ENCODE measurements around the gene CDPF1. TPM values are rescaled to one million over a fixed set of nuclear protein-coding genes. Genes with fewer than 3 reads are reported as not detected.

The CDPF1 gene
- total RNA-seq, 1 donor from 2014 or later, result 6.3 TPM

GRCh38 chr22:46260038-46260437 is 9.9 kb upstream of the CDPF1 start:
- intact Hi-C loops (cut with micrococcal nuclease), result no loop called here

GRCh38 chr22:46259374-46259773 is 9.3 kb upstream of the CDPF1 start:
- intact Hi-C loops (cut with micrococcal nuclease), result no loop called here

GRCh38 chr22:46256358-46256958 is 6.4 kb upstream of the CDPF1 start:
- intact Hi-C loops (cut with micrococcal nuclease), result no loop called here

GRCh38 chr22:46251816-46252380 is 1.8 kb upstream of the CDPF1 start:
- intact Hi-C loops (cut with micrococcal nuclease), result loop anchor here (2.0 to 5.0 kb wide), 2 partner anchors 15 to 100 kb away; partner anchors contain the start of gene PPARA

- intact Hi-C loops (cut with micrococcal nuclease), result loop anchor here (2.0 to 5.0 kb wide), 2 partner anchors 16 to 99 kb away; partner anchors contain the start of gene PPARA
Measured at GRCh38 chr22:46251266-46251665, 1.2 kb upstream of the CDPF1 start.

GRCh38 chr22:46250783-46251125 is 661 bp upstream of the CDPF1 start:
- intact Hi-C loops (cut with micrococcal nuclease), result loop anchor here (1.0 to 5.0 kb wide), 3 partner anchors 16 to 98 kb away; partner anchors contain the start of genes GTSE1 and PPARA

GRCh38 chr22:46247443-46247975 is 2.6 kb downstream of the CDPF1 start:
- intact Hi-C loops (cut with micrococcal nuclease), result no loop called here

GRCh38 chr22:46246178-46246577 is 3.9 kb downstream of the CDPF1 start:
- intact Hi-C loops (cut with micrococcal nuclease), result no loop called here

GRCh38 chr22:46245511-46245910 is 4.6 kb downstream of the CDPF1 start:
- intact Hi-C loops (cut with micrococcal nuclease), result no loop called here

GRCh38 chr22:46244771-46245170 is 5.3 kb downstream of the CDPF1 start:
- intact Hi-C loops (cut with micrococcal nuclease), result no loop called here

GRCh38 chr22:46242076-46242475 is 8.0 kb downstream of the CDPF1 start:
- intact Hi-C loops (cut with micrococcal nuclease), result no loop called here

GRCh38 chr22:46241396-46242007 is 8.6 kb downstream of the CDPF1 start:
- intact Hi-C loops (cut with micrococcal nuclease), result no loop called here

GRCh38 chr22:46240907-46241306 is 9.2 kb downstream of the CDPF1 start:
- intact Hi-C loops (cut with micrococcal nuclease), result no loop called here

- intact Hi-C loops (cut with micrococcal nuclease), result no loop called here
Measured at GRCh38 chr22:46240506-46240905, 9.6 kb downstream of the CDPF1 start.

GRCh38 chr22:46240073-46240472 is 10.0 kb downstream of the CDPF1 start:
- intact Hi-C loops (cut with micrococcal nuclease), result no loop called here

GRCh38 chr22:46239261-46240048 is 10.6 kb downstream of the CDPF1 start:
- intact Hi-C loops (cut with micrococcal nuclease), result no loop called here

GRCh38 chr22:46238541-46238940 is 11.6 kb downstream of the CDPF1 start:
- intact Hi-C loops (cut with micrococcal nuclease), result no loop called here

- intact Hi-C loops (cut with micrococcal nuclease), result no loop called here
Measured at GRCh38 chr22:46237453-46238124, 12.5 kb downstream of the CDPF1 start.

GRCh38 chr22:46234969-46235368 is 15.1 kb downstream of the CDPF1 start:
- intact Hi-C loops (cut with micrococcal nuclease), result no loop called here

- intact Hi-C loops (cut with micrococcal nuclease), result no loop called here
Measured at GRCh38 chr22:46233231-46233630, 16.9 kb downstream of the CDPF1 start.

- intact Hi-C loops (cut with micrococcal nuclease), result no loop called here
Measured at GRCh38 chr22:46230262-46230901, 19.7 kb downstream of the CDPF1 start.
